ENCODE measurements around the gene BANP. TPM values are rescaled to one million over a fixed set of nuclear protein-coding genes. Genes with fewer than 3 reads are reported as not detected.
"Not testable (repeated sequence)": the region's sequence is repeated elsewhere in the genome, so short reads cannot be mapped to it uniquely, and the experiment has no call there.

Gene BANP
- total RNA-seq, 1 donor from 2014 or later, result 40.8 TPM

GRCh38 chr16:88013766-88014251 is 62.6 kb downstream of the BANP start:
- no peaks in the 10 kb centered on the region for H3K27me3 Mint-ChIP-seq (ENCODE audit: low read depth)
- no peaks in the 10 kb centered on the region for H3K9me3 Mint-ChIP-seq
- no peaks in the 10 kb centered on the region for H3K4me1 Mint-ChIP-seq (ENCODE audit: low read depth)
- peaks cover 15% of the 10 kb centered on the region for H3K36me3 Mint-ChIP-seq (ENCODE audit: low read depth)
- no peak overlapping the region for H3K4me3 Mint-ChIP-seq (ENCODE audit: low read depth)
- DNase-seq (ENCODE audit: low spot score), result no peak
- no peak overlapping the region for H3K27ac Mint-ChIP-seq
- intact Hi-C loops (cut with micrococcal nuclease), result no loop called here

GRCh38 chr16:88014252-88014781 is 63.1 kb downstream of the BANP start:
- Mint-ChIP-seq H3K27ac (no peak overlapping the region), H3K4me3 (ENCODE audit: low read depth) (no peak overlapping the region)

GRCh38 chr16:88014954-88015805 is 63.9 kb downstream of the BANP start:
- Mint-ChIP-seq H3K4me3 (ENCODE audit: low read depth) (no peak overlapping the region), H3K4me1 (ENCODE audit: low read depth) (no peaks in the 10 kb centered on the region), H3K27ac (no peak overlapping the region), H3K36me3 (ENCODE audit: low read depth) (peaks cover 6% of the 10 kb centered on the region), H3K27me3 (ENCODE audit: low read depth) (no peaks in the 10 kb centered on the region), H3K9me3 (no peaks in the 10 kb centered on the region)
- DNase-seq (ENCODE audit: low spot score), result no peak
- intact Hi-C loops (cut with micrococcal nuclease), result no loop called here

More at GRCh38 chr16:88014252-88014781, 63.1 kb downstream of the BANP start:
- no peak for DNase-seq (ENCODE audit: low spot score)
- H3K27me3 Mint-ChIP-seq (ENCODE audit: low read depth), result no peaks in the 10 kb centered on the region
- H3K36me3 Mint-ChIP-seq (ENCODE audit: low read depth), result peaks cover 12% of the 10 kb centered on the region
- no peaks in the 10 kb centered on the region for H3K4me1 Mint-ChIP-seq (ENCODE audit: low read depth)
- H3K9me3 Mint-ChIP-seq, result no peaks in the 10 kb centered on the region
- intact Hi-C loops (cut with micrococcal nuclease), result no loop called here

DNA sequence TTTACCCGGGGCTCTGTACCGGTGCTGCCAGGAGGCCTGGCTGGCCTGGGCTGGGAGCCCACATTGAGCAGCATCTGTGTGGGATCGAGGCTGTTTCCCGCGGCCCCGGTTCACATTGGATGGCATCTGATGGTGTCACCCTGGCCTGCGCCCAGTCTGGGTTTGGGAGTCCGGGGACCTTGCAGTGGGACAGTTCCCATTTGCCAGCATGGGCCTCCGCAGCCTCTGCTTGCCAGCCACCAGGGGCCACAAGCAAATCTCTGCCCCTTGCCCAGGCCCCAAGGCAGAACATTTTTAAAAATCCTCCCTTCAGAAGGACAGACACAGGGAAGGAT is 64.5 kb downstream of the BANP start:
- peaks cover 5% of the 10 kb centered on the region for H3K36me3 Mint-ChIP-seq (ENCODE audit: low read depth)

GRCh38 chr16:88016386-88016785 is 65.2 kb downstream of the BANP start:
- intact Hi-C loops (cut with micrococcal nuclease); H3K4me1 Mint-ChIP-seq (ENCODE audit: low read depth); H3K27ac Mint-ChIP-seq; H3K27me3 Mint-ChIP-seq (ENCODE audit: low read depth); DNase-seq (ENCODE audit: low spot score); H3K9me3 Mint-ChIP-seq; H3K4me3 Mint-ChIP-seq (ENCODE audit: low read depth); H3K36me3 Mint-ChIP-seq (ENCODE audit: low read depth): not testable (repeated sequence)

More for the DNA sequence above, 64.5 kb downstream of the BANP start:
- Mint-ChIP-seq H3K27me3 (ENCODE audit: low read depth) (no peaks in the 10 kb centered on the region), H3K4me1 (ENCODE audit: low read depth) (no peaks in the 10 kb centered on the region), H3K4me3 (ENCODE audit: low read depth) (no peak overlapping the region), H3K27ac (no peak overlapping the region), H3K9me3 (no peaks in the 10 kb centered on the region)
- intact Hi-C loops (cut with micrococcal nuclease), result no loop called here
- no peak for DNase-seq (ENCODE audit: low spot score)

- no peak overlapping the region for H3K4me3 Mint-ChIP-seq (ENCODE audit: low read depth)
- no peak for DNase-seq (ENCODE audit: low spot score)
- intact Hi-C loops (cut with micrococcal nuclease), result no loop called here
- peaks cover 3% of the 10 kb centered on the region for H3K36me3 Mint-ChIP-seq (ENCODE audit: low read depth)
- no peaks in the 10 kb centered on the region for H3K4me1 Mint-ChIP-seq (ENCODE audit: low read depth)
- H3K27ac Mint-ChIP-seq, result no peak overlapping the region
- no peaks in the 10 kb centered on the region for H3K27me3 Mint-ChIP-seq (ENCODE audit: low read depth)
- H3K9me3 Mint-ChIP-seq, result no peaks in the 10 kb centered on the region
Measured at GRCh38 chr16:88016964-88017363, 65.7 kb downstream of the BANP start.

DNA sequence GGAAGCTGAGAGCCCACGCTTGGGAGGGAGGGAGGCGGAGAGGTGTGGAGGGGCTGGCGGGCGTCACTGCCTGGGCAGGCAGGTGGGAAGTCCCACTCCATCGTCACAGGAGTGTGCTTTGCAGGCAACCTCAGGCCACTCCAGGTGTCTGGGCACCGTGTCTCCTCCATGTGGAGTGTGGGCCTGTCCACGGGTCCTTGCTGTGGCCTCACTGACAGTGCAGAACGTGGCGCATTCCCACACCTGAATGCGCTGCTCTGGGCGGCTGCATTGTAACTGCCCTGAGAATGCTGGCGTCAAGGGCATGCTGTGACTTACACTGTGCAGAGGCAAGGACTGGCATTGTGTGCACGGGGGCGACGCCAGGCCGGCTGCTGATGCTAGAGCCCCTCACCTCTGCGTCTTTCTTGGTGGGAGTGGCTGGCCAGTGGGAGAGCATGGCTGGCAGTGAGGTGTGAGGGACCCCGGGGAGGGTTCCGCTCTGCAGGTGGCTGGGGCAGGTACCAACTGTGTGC is 66.4 kb downstream of the BANP start:
- DNase-seq (ENCODE audit: low spot score), result no peak
- no peaks in the 10 kb centered on the region for H3K4me1 Mint-ChIP-seq (ENCODE audit: low read depth)

GRCh38 chr16:88018382-88018781 is 67.1 kb downstream of the BANP start:
- H3K4me1 Mint-ChIP-seq (ENCODE audit: low read depth); intact Hi-C loops (cut with micrococcal nuclease); H3K36me3 Mint-ChIP-seq (ENCODE audit: low read depth); H3K9me3 Mint-ChIP-seq; H3K27ac Mint-ChIP-seq; H3K4me3 Mint-ChIP-seq (ENCODE audit: low read depth); DNase-seq (ENCODE audit: low spot score); H3K27me3 Mint-ChIP-seq (ENCODE audit: low read depth): not testable (repeated sequence)

More for the DNA sequence above, 66.4 kb downstream of the BANP start:
- intact Hi-C loops (cut with micrococcal nuclease), result no loop called here
- Mint-ChIP-seq H3K27ac (no peak overlapping the region), H3K9me3 (no peaks in the 10 kb centered on the region), H3K4me3 (ENCODE audit: low read depth) (no peak overlapping the region), H3K27me3 (ENCODE audit: low read depth) (no peaks in the 10 kb centered on the region), H3K36me3 (ENCODE audit: low read depth) (peaks cover 2% of the 10 kb centered on the region)

GRCh38 chr16:88019041-88019820 is 68.0 kb downstream of the BANP start:
- H3K27ac Mint-ChIP-seq; H3K27me3 Mint-ChIP-seq (ENCODE audit: low read depth); H3K9me3 Mint-ChIP-seq; DNase-seq (ENCODE audit: low spot score); H3K36me3 Mint-ChIP-seq (ENCODE audit: low read depth); H3K4me1 Mint-ChIP-seq (ENCODE audit: low read depth); H3K4me3 Mint-ChIP-seq (ENCODE audit: low read depth); intact Hi-C loops (cut with micrococcal nuclease): not testable (repeated sequence)

GRCh38 chr16:88019821-88020515 is 68.7 kb downstream of the BANP start:
- H3K36me3 Mint-ChIP-seq (ENCODE audit: low read depth), result peaks cover 2% of the 10 kb centered on the region
- intact Hi-C loops (cut with micrococcal nuclease), result no loop called here
- peaks cover 2% of the 10 kb centered on the region for H3K4me1 Mint-ChIP-seq (ENCODE audit: low read depth)
- no peak for DNase-seq (ENCODE audit: low spot score)
- no peaks in the 10 kb centered on the region for H3K9me3 Mint-ChIP-seq
- no peaks in the 10 kb centered on the region for H3K27me3 Mint-ChIP-seq (ENCODE audit: low read depth)
- H3K27ac Mint-ChIP-seq, result no peak overlapping the region
- no peak overlapping the region for H3K4me3 Mint-ChIP-seq (ENCODE audit: low read depth)

DNA sequence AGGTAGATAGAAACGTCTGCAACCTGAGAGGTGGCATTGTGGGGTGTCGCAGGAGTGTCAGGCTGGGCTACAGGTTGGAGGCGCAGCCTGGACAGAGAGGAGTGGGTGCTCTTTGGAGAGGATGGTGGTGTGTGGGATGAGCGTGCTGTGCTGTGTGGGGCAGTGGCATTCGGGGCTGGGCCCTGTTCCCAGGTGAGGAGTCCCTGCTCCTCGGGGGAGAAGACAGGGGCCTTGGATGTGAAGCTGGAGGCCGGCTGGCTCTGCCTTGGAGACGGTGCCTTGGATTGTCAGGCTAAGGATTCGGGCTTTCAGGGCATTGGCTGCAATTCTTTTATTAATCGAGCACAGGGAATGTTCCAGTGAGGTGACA is 69.3 kb downstream of the BANP start:
- no peak overlapping the region for H3K4me3 Mint-ChIP-seq (ENCODE audit: low read depth)
- no peaks in the 10 kb centered on the region for H3K27me3 Mint-ChIP-seq (ENCODE audit: low read depth)
- H3K27ac Mint-ChIP-seq, result no peak overlapping the region

GRCh38 chr16:88021041-88021970 is 70.1 kb downstream of the BANP start:
- H3K27ac Mint-ChIP-seq; H3K9me3 Mint-ChIP-seq; intact Hi-C loops (cut with micrococcal nuclease); H3K4me3 Mint-ChIP-seq (ENCODE audit: low read depth); DNase-seq (ENCODE audit: low spot score); H3K4me1 Mint-ChIP-seq (ENCODE audit: low read depth); H3K27me3 Mint-ChIP-seq (ENCODE audit: low read depth); H3K36me3 Mint-ChIP-seq (ENCODE audit: low read depth): not testable (repeated sequence)

More for the DNA sequence above, 69.3 kb downstream of the BANP start:
- H3K9me3 Mint-ChIP-seq, result no peaks in the 10 kb centered on the region
- H3K36me3 Mint-ChIP-seq (ENCODE audit: low read depth), result peaks cover 2% of the 10 kb centered on the region
- DNase-seq (ENCODE audit: low spot score), result no peak
- intact Hi-C loops (cut with micrococcal nuclease), result no loop called here
- H3K4me1 Mint-ChIP-seq (ENCODE audit: low read depth), result peaks cover 7% of the 10 kb centered on the region
